Activated T-helper 1 cell treated with anti-CD3 and anti-CD28 coated beads, Interleukin-12 subunit alpha, Interleukin-12 subunit beta, Interleukin-2, Interleukin-4 antibody, amounts not matched to agents 30 ng/mL and 10 ng/mL and 1 ng/mL, durations not matched to agents 14 hours and 24 hours and 36 hours (primary cell): ENCODE data around the gene FSTL5. TPM values are rescaled to one million over a fixed set of nuclear protein-coding genes. Genes with fewer than 3 reads are reported as not detected.

Experiments used
- DNase-seq: peaks from one replicate; pipeline ENCODE4 v3.0.0; 2021; ENCODE audit warnings: low spot score
- H3K27ac Mint-ChIP-seq: one replicate; pipeline ENCODE4 v1.8.0; 2021; ENCODE audit warnings: mild to moderate bottlenecking, mixed read lengths
- H3K27me3 Mint-ChIP-seq: one replicate; pipeline ENCODE4 v1.8.0; 2022; ENCODE audit warnings: mild to moderate bottlenecking, moderate library complexity, mixed read lengths; ENCODE audit not compliant: insufficient read depth
- H3K36me3 Mint-ChIP-seq: one replicate; pipeline ENCODE4 v1.8.0; 2021; ENCODE audit warnings: low read depth, mixed read lengths
- H3K4me1 Mint-ChIP-seq: one replicate; pipeline ENCODE4 v1.8.0; 2021; ENCODE audit warnings: low read depth, mixed read lengths
- H3K4me3 Mint-ChIP-seq: one replicate; pipeline ENCODE4 v1.8.0; 2021; ENCODE audit warnings: mild to moderate bottlenecking, moderate library complexity, mixed read lengths
- H3K9me3 Mint-ChIP-seq: one replicate; pipeline ENCODE4 v1.8.0; 2021; ENCODE audit warnings: mixed read lengths
- intact Hi-C: fragments of 100-400 bp; cut with micrococcal nuclease; formaldehyde crosslinking; loops from one replicate; pipeline ENCODE4 v1.15.1; 2024
- total RNA-seq: library from RNA; stranded (reverse); gene quantifications from 2 replicates; pipeline ENCODE4 v1.2.3, GENCODE V29; 2022

The FSTL5 gene
- total RNA-seq, 1 donor from 2014 or later = not detected

GRCh38 chr4:161448550-161449180 is 715.1 kb downstream of the FSTL5 start:
- intact Hi-C loops = no loop called here
- Mint-ChIP-seq H3K27ac (no peak overlapping the region), H3K4me1 (no peaks in the 10 kb centered on the region), H3K9me3 (no peaks in the 10 kb centered on the region), H3K27me3 (no peaks in the 10 kb centered on the region), H3K4me3 (no peak overlapping the region), H3K36me3 (no peaks in the 10 kb centered on the region)
- DNase-seq = no peak

GRCh38 chr4:161444626-161445025 is 719.2 kb downstream of the FSTL5 start:
- no peak overlapping the region for H3K27ac Mint-ChIP-seq
- H3K9me3 Mint-ChIP-seq = peaks cover 4% of the 10 kb centered on the region
- H3K36me3 Mint-ChIP-seq = no peaks in the 10 kb centered on the region
- no peak for DNase-seq
- no peaks in the 10 kb centered on the region for H3K4me1 Mint-ChIP-seq
- intact Hi-C loops = no loop called here
- H3K27me3 Mint-ChIP-seq = no peaks in the 10 kb centered on the region
- H3K4me3 Mint-ChIP-seq = no peak overlapping the region

DNA sequence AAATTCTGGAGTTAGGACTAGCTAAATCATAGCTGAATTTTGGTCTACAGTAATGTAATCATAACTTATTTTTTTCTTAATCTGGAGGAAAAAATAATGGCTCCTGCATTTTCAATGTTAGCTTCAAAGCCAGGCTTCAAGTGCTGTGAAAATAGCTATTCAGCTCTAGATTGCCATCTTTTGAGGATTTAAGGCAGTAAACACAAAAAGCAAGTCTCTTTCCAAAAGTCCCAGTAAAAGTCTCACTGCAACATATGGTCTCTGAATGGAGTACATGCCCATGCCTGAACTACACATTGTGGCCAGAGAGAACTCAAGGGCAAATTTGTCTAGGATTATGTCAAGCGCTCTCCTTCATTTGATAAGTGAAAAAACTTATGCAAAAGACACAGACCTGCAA is 720.9 kb downstream of the FSTL5 start:
- no peak for DNase-seq
- Mint-ChIP-seq H3K9me3 (peaks cover 4% of the 10 kb centered on the region), H3K36me3 (no peaks in the 10 kb centered on the region), H3K4me1 (no peaks in the 10 kb centered on the region), H3K27me3 (no peaks in the 10 kb centered on the region), H3K27ac (no peak overlapping the region), H3K4me3 (no peak overlapping the region)
- intact Hi-C loops = no loop called here

- DNase-seq = no peak
- Mint-ChIP-seq H3K4me1 (no peaks in the 10 kb centered on the region), H3K36me3 (no peaks in the 10 kb centered on the region), H3K9me3 (peaks cover 4% of the 10 kb centered on the region), H3K4me3 (no peak overlapping the region), H3K27ac (no peak overlapping the region), H3K27me3 (no peaks in the 10 kb centered on the region)
- intact Hi-C loops = no loop called here
Measured at GRCh38 chr4:161438096-161438495, 725.7 kb downstream of the FSTL5 start.

GRCh38 chr4:161428180-161428965 is 735.4 kb downstream of the FSTL5 start:
- H3K27me3 Mint-ChIP-seq = no peaks in the 10 kb centered on the region
- peaks cover 9% of the 10 kb centered on the region for H3K9me3 Mint-ChIP-seq
- no peaks in the 10 kb centered on the region for H3K36me3 Mint-ChIP-seq
- no peak for DNase-seq
- H3K27ac Mint-ChIP-seq = no peak overlapping the region
- H3K4me3 Mint-ChIP-seq = no peak overlapping the region
- intact Hi-C loops = no loop called here
- no peaks in the 10 kb centered on the region for H3K4me1 Mint-ChIP-seq

DNA sequence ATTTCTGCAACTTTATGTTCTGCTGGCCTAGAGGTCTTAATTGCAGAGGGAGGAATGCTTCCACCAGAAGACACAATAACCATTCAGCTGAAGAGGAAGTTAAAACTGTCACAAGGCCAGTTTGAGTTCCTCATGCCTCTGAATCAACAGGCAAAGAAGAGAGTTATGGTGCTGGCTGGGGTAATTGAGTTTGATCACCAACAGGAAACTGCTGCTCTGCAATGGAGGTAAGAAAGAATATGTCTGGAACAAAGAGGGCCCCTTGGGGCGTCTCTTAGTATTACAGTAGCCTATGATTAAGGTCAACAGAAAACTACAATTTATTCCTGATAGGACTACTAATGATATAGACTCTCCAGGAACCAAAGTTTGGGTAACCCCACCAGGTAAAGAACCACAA is 744.0 kb downstream of the FSTL5 start:
- H3K27ac Mint-ChIP-seq = no peak overlapping the region
- H3K9me3 Mint-ChIP-seq = no peaks in the 10 kb centered on the region
- DNase-seq = no peak
- H3K4me3 Mint-ChIP-seq = no peak overlapping the region
- intact Hi-C loops = no loop called here
- H3K4me1 Mint-ChIP-seq = no peaks in the 10 kb centered on the region
- H3K36me3 Mint-ChIP-seq = no peaks in the 10 kb centered on the region
- no peaks in the 10 kb centered on the region for H3K27me3 Mint-ChIP-seq

DNA sequence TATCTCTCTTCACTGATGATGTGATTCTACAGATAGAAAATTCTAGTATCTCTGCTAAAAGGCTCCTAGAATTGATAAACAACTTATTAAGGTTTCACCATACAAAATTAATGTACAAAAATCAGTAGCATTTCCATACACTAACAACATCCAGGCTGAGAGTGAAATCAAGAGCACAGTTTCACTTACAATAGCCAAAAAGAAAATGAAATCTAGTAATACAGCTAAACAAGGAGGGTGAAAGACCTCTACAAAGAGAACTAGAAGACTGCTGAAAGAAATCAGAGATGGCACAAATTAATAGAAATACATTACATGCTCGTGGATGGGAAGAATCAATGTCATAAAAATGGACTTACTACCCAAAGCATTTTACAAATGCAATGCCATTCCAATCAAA is 751.9 kb downstream of the FSTL5 start:
- DNase-seq = no peak
- intact Hi-C loops = no loop called here

GRCh38 chr4:161404346-161405110 is 759.3 kb downstream of the FSTL5 start:
- Mint-ChIP-seq H3K4me1 (no peaks in the 10 kb centered on the region), H3K36me3 (no peaks in the 10 kb centered on the region), H3K4me3 (no peak overlapping the region), H3K27ac (no peak overlapping the region), H3K9me3 (no peaks in the 10 kb centered on the region), H3K27me3 (no peaks in the 10 kb centered on the region)
- intact Hi-C loops = no loop called here
- no peak for DNase-seq

More for the DNA sequence above, 751.9 kb downstream of the FSTL5 start:
- Mint-ChIP-seq H3K36me3 (no peaks in the 10 kb centered on the region), H3K27ac (no peak overlapping the region), H3K4me3 (no peak overlapping the region), H3K4me1 (no peaks in the 10 kb centered on the region), H3K27me3 (no peaks in the 10 kb centered on the region), H3K9me3 (peaks cover 11% of the 10 kb centered on the region)

- no peak overlapping the region for H3K27ac Mint-ChIP-seq
- intact Hi-C loops = no loop called here
- no peak overlapping the region for H3K4me3 Mint-ChIP-seq
- no peaks in the 10 kb centered on the region for H3K9me3 Mint-ChIP-seq
- H3K4me1 Mint-ChIP-seq = no peaks in the 10 kb centered on the region
- H3K27me3 Mint-ChIP-seq = no peaks in the 10 kb centered on the region
- DNase-seq = no peak
- no peaks in the 10 kb centered on the region for H3K36me3 Mint-ChIP-seq
Measured at GRCh38 chr4:161403781-161404180, 760.0 kb downstream of the FSTL5 start.

DNA sequence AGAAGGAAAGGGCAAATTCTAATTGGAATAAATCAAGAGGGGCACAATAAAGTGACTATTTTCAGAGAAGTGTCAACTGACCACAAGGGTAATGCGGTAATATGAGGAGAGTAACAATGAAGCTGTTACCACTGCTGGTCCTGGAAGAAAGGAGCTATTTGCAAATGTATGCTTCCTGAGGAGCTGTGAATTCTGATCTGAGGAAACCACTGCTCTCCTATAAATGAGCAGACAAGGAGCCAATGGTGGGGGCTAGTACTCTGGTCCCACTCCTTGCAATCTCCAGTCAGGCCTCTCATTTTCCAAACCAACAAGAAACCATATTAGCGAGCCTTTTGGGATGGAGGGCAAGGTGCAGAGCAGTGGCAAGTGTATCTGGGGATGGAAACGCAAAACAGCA is 770.2 kb downstream of the FSTL5 start:
- Mint-ChIP-seq H3K4me1 (no peaks in the 10 kb centered on the region), H3K27ac (no peak overlapping the region), H3K4me3 (no peak overlapping the region), H3K9me3 (no peaks in the 10 kb centered on the region), H3K27me3 (no peaks in the 10 kb centered on the region), H3K36me3 (no peaks in the 10 kb centered on the region)
- DNase-seq = no peak
- intact Hi-C loops = no loop called here

GRCh38 chr4:161382655-161383054 is 781.1 kb downstream of the FSTL5 start:
- H3K4me3 Mint-ChIP-seq = no peak overlapping the region
- H3K27me3 Mint-ChIP-seq = no peaks in the 10 kb centered on the region
- no peaks in the 10 kb centered on the region for H3K9me3 Mint-ChIP-seq
- no peak for DNase-seq
- H3K36me3 Mint-ChIP-seq = no peaks in the 10 kb centered on the region
- H3K27ac Mint-ChIP-seq = no peak overlapping the region
- H3K4me1 Mint-ChIP-seq = no peaks in the 10 kb centered on the region
- intact Hi-C loops = no loop called here

GRCh38 chr4:161376275-161376674 is 787.5 kb downstream of the FSTL5 start:
- intact Hi-C loops = no loop called here
- no peaks in the 10 kb centered on the region for H3K4me1 Mint-ChIP-seq

GRCh38 chr4:161364681-161365080 is 799.1 kb downstream of the FSTL5 start:
- intact Hi-C loops = no loop called here
- Mint-ChIP-seq H3K9me3 (peaks cover 4% of the 10 kb centered on the region), H3K27me3 (no peaks in the 10 kb centered on the region), H3K36me3 (no peaks in the 10 kb centered on the region), H3K4me3 (no peak overlapping the region), H3K27ac (no peak overlapping the region), H3K4me1 (no peaks in the 10 kb centered on the region)
- no peak for DNase-seq

More at GRCh38 chr4:161376275-161376674, 787.5 kb downstream of the FSTL5 start:
- no peak overlapping the region for H3K27ac Mint-ChIP-seq
- no peak overlapping the region for H3K4me3 Mint-ChIP-seq
- peaks cover 9% of the 10 kb centered on the region for H3K9me3 Mint-ChIP-seq
- no peaks in the 10 kb centered on the region for H3K27me3 Mint-ChIP-seq
- DNase-seq = no peak
- no peaks in the 10 kb centered on the region for H3K36me3 Mint-ChIP-seq
